CD1c-positive myeloid dendritic cell (primary cell): ENCODE measurements around the gene ITPK1.

Experiments
- DNase-seq: peaks from one replicate; pipeline ENCODE4 v3.0.0-alpha.2; 2016; ENCODE audit errors: extremely low spot score

The ITPK1 gene

DNA sequence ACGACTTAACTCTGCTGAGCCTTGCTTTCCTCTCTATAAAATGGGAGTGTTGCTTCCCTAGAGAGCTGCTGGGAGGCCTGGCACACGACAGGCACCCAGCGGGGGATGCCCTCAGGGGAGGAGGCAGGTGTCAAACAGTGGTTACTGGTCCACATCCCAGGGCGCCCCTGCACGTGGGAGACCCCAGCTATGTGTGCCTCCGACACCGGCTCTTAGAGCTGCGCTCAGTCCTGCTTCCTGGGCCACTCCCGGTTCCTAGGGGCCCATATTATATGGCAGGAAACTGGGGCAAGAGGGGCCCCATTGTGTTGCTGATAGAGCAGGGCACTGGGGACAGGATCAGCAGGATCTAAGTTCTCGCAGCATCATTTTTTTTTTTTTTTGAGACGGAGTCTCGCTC, 145.5 kb downstream of the ITPK1 start:
- DNase-seq = no peak

DNA sequence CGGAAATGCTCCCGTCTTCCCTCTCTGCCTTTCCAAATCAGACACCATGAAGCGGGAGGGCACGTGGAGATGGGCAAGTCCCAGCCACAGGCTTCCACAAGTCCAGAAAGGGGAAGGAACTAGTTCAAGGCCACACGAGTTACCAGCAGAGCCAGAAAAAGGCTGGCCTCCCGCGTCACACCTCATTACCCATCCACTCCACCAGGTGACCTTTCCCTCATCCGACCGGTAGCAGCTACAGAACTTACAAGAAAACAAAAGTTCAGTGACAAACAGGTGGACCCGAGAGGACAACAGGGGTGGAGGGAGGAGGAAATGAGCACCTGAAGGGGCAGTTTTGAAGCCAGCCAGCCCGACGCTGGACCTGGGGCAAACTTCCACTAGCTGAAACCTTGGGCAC, 145.9 kb downstream of the ITPK1 start:
- no peak for DNase-seq

DNA sequence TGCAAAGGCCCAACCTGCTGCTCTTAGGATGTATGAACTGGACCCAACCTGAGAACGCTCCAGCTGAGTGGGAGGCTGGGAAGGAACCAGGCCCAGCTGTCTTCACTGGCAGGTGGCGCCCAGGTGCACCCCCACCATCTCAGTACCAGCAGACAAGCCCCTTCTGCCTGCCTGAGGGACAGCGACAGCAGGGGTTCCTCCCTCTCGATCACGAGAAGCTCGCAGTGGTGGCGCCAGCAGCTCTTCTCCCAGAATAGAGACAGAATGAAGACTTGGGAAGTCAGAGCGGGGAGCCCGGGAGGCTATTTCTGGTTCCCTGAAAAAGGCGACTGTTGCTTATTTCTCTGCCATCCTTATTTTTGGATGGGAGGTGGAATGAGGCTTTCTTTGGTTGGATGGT, 146.3 kb downstream of the ITPK1 start:
- no peak for DNase-seq

DNA sequence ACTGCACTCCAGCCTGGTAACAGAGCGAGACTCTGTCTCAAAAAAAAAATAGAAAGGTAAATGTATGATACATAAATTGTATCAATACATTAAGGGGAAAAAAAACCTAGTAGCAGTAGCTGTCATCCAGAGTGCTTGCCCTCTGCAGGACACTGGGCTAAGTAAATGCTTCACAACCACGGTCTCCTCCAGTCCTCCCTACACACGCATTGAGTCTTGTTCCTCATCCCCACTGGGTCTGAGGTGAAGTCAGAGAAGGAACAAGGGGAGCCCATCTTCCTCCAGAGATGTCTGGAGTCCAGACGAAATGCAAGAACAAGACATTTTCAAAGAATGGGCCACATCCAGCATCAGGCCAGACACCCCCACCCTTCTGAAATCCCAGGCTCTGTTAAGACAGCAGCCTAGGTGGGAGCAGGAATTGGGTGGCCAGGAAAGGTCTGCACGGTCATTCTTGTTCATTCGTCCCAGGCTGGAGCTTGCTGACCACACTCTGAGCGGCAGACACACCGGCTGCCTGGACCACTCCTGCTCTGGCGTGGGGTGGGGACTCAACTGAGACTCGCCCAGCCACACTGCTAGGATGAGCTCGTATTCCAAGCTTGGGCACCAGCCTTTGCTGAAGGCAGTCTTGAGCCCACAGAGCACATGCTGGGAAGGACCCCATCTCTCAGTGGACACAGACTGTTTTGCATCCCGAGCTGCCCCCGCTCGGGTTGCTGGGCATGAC, 147.3 kb downstream of the ITPK1 start:
- DNase-seq = peak; percentile 20

DNA sequence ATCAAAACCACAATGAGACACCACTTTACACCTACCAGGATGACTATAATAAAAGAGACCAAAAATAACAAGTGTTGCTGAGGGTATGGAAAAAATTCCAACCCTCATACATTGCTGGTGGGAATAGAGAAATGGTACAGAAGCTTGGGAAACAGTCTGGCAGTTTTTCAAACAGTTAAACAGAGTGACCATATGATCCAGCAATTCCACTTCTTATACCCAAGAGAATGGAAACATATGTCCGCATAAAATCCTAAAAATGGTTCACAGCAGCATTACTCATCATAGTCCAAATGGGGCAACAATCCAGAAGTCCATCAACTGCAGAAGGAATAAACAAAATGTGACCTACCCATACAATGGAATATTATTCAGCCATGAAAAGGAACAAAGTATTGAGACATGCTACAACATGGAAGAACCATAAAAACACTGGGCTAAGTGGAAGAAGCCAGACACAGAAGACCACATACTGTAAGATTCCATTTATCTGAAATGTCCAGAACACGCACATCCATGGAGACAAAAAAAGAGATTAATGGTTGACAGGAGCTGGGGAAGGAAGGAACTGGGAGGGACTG, 148.3 kb downstream of the ITPK1 start:
- DNase-seq = no peak

DNA sequence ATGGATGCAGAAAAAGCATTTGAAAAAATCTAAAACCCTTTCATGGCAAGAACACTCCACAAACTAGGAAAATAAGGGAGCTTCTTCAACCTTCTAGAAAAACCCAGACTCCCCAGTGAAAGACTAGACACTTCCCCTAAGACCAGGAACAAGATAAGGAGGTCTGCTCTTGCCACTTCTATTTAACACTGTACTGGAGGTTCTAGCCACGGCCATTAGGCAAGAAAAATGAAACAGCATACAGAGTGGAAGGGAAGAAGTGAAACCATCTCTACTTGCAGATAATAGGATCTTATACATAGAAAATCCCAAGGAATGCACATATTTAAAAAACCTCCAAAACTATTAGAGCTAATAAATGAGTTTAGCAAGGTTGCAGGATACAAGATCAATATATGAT, 150.4 kb downstream of the ITPK1 start:
- peak; percentile 22 for DNase-seq

DNA sequence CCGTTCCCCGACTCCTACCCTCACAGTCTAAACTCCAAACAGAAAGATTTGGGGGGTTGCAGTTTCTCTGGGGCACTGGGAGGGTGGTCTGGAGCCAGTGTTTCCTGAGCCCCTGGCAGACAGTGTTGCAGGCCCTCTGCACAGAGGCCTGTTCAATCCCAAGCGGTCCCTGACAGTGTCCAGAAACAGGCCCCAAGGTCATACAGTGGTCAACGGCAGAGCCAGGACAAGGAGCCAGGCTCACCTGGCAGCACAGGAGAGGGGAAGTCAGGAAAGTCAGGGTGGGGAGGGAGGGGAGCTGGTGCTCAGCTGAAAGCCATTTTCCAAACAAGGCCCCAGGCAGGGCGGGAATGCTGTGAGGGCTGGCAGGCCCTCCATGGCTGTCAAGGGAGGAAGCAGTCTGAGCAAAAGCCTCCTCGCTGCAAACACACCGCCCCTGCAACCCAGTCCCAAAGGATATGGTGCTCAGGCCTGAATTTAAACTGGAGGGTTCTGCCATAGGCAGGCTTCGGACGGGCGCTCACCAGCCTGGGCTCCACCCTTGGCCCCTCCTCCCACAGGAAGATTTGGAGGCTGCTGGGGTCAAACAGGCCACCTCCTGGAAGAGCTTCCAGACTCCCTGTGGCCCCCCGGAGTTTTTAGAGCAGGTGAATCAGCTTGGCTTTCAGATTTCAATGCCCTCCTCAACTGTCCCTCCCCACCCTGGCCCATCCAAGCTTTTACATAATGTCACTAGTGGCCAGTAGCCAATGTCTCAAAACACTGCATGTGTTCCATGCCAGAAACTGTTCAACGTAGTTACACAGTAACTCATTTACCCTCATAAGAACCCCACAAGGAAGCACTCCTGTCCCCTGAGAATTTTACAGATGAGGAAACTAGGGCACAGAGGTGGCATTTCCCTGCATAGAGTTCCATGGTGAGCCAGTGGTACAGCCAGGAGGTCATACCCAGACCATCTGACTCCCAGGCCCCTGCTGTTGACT, 151.3 kb downstream of the ITPK1 start:
- no peak for DNase-seq

DNA sequence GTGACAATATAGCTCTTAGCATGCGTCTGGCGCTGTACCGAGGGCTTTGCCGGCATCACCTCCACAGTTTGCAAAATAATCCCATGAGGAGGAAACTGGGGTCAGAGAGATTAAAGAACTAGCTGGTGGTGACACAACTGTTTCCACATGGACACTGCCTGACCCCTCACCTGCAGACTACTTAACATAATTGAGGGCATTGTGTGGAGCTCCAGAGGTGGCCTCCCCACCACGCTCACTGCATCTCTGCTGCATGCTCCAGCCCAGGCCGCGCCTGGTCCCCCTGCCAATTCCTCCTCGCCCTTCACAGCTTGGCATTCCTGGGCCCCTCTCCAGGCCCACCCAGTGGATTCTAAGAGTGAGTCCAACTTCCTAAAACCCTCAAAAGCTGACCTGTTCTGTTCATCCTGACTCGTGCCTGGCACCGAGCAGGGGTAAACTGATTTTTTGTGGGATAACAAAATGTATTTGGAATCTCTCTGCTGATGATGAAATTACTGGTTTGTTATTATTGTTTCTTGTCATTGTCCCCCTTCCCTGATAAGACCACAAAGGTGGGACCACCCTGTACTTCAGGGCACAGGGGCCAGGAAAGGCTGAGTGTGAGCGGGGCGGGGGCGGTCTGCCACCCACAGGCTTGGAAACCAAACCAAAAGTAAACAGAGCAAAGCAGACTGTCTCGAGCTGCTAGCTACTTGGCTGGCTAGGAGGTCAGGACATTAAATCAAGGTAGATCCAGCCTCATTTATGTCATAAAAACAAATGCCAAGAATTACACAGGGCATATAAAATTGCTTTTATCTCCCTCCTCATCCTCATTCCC, 152.2 kb downstream of the ITPK1 start:
- no peak for DNase-seq

DNA sequence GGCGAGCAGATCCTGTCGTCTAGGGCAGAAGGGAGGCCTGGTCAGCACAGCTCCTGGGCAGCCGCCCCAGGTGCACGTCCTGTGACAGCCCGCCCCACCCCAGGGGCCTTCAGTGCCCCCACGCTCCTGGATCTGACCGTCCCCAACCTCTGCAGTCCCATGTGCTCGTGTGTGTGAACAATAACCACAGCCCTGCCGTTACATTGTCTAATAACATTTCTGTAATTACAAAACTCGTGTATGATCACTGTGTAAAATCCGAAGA, 153.0 kb downstream of the ITPK1 start:
- no peak for DNase-seq

DNA sequence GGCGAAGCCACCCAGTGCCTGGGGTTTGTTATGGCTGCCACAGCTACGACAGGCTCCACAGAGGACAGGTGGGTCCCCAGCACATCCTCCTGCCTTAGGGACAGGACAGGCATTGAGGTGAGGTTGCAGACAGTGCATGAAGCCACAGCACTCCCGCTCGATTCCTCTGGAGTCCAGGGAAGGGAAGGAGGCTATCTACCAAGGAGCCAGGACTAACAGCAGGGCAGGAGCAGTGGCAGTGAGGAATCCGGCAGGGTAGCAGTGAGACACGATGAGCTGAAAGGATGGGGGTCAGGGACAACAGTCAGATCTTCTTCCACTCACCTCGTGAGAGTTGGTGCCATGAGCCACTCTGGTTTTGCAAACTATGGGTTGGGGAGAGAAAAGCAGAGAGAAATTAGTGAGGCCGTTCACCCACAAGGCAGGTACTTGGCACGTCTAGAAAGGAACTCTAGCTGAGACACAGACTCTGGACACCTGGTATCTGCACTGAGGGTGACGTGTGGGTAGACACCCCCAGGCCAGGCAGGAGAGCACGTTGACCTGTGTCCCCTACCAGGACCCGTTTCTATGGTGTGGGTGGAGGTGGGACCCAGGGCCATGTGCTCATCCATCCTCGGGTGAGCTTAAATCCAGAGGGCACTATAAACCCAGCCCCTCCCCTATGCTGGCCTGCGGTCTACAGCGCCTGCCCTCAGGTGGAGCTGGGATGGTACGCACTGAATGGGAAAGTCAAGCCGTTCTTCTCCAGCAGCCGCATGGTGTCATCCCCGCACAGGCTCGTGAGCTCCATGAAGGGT, 153.5 kb downstream of the ITPK1 start:
- DNase-seq = no peak

DNA sequence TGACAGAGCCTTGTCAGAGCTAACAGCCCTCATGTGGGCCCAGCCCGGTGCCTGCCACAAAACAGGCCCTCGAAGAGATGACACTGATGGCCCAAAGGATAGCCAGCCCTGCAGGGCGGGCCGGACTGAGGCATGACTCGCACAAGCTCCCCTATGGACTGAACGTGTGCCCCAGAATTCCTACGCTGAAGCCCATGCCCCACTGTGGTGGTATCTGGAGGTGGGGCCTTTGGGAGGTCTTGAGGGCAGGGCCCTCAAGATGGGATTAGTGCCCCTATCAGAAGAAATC, 154.2 kb downstream of the ITPK1 start:
- DNase-seq = no peak

DNA sequence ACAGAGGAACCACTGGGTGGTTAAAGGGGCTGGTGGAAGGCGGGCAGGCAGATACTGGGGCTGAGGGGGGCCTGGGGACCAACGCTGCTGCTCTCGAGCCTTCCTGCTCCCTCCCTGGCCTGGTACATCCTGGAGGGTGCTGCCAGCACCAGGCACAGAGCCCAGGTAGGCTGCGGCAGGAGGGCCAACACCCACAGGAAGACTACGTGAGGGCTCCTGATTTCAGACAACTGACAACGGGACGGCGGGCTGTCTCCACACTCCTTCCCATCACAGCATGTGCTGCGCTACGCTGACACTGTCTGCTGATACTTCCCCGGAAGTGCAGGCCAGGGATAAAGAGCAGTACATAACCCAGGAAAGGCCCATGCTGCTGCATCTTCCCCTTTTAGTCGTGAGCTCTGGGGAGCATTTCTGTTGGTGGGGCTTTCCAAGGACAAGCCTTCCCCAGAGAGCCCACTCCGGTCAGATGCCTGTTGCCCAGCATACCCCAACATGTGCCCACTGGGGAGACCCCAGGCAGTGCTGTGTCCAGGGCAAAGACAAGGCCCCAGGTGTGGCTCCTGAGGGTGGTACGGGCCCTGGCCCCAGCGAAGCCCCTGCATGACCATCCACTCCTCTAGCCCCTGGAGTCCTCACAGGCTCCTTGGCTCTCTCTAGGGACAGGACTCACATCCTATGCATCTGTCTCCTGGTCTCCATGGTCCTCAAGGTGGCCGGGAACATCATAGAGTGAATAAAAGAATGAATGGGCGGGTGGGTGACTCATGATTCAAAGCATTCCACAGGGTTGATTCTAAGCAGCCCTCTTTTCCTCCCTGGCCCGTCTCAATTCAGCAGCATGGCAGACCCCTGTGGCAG, 154.8 kb downstream of the ITPK1 start:
- no peak for DNase-seq

DNA sequence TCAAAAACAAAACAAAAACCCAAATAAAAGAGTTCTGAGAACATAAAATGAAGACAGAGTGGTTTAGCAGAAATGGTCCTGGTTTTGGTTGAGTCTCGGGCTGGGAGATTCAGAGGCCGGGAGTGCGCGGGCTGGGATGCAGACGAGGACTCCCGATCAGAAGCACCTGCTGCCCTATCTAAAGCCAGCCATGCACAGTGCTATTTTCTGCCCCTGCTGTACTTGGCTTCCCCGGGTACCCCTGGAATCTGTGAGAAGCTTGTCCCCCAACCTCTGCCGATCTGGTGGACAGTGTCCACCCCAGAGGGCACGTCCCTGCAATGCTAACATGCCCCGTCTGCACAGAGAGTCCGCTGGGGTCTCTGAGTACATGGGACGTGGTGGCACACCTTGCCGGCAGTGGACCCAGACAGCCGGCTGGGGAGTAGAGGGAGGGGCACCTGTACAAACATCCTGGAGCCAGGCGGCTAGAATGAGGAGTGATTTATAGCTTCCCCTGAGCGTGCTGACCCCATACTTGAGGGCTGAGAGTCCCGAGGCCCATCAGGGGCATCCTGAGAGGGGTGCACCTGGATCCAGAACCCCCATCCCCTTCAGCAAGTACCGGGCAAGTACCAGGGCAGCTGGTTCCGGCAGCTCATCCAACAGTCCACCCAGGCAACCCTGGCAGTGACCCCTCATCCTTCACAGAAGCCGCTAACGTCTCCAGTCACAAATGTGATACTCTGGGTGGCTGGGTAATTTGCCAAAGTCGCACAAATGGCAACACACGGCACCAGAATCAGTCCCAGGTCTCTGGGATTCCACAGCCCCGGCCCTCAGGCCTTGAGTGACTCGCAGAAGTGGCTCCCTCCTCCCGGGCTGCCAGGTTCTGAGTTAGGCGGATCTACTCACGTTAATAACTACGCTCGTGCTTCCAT, 155.7 kb downstream of the ITPK1 start:
- DNase-seq = no peak

DNA sequence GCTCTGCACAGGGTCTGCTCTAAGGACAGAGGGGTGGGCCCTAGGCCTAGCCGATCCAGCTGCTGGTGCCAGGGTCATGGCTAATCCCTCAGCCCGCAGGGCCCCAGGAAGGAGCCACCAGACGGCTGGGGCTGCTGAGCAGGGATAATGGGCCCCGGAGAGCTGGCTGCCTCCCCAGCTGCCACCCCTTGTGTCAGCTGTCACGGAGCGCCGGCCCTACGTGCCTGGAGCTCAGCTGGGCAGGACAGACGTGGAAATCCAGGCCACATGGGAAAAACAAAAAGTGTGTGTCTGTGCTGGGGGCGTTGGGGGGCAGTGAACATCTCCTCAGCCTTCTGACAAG, 156.6 kb downstream of the ITPK1 start:
- no peak for DNase-seq

DNA sequence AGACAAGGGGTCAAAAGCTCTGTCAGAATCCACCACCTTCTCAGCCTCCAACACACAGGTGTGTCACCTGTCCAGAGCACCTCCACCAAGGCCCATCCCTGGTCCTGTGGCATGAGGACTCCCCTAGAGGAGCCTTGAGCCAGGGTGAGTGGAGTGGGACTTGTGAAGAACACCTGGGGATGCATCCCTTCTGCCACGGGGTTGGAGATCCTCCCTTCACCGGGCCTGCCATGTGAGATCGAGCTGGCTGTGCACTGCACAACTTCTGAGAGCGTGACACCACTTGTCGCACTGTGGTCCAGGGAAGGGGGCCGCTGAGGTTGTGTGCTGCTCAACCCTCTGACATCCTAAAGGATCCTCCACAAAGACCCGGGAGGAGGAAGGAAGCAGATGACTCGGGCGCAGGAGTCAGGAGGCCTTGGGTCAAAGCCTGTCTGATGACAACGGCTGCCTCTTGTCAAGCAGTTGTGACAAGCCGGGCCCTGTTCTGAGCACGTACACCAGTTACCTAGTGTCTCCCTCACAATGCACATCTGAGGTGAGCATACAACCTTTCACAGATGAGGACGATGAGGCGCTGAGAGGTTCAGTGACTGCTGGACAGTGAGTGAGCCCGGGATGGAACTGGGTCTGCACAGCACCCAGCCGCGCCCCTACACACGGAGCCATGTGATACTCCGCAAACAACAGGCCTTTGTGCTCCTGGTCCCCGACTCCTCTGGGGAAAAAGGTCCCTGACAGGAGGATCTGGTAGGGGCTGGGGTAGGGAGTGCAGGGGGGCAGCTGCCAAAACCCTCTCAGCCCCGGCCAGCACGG, 157.1 kb downstream of the ITPK1 start:
- DNase-seq = no peak

DNA sequence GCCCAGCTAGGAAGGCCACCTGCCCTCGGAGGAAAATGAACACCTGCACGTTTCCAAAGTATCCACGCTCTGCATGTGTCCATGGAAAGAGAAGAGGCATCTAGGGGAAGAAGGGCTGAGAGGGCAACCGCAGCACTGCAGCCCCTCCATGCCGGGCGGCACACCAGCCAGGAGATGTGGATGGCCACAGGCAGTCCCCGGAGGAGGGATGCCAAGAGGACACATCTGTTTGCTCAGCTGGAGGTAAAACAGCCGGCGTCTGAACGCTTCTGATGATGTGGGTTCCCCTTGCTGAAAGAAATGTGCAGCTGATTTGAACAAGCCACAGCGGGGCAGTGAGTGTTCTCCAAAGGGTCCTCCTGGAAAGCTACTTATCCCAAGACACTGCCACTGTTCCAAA, 158.8 kb downstream of the ITPK1 start:
- DNase-seq = no peak

DNA sequence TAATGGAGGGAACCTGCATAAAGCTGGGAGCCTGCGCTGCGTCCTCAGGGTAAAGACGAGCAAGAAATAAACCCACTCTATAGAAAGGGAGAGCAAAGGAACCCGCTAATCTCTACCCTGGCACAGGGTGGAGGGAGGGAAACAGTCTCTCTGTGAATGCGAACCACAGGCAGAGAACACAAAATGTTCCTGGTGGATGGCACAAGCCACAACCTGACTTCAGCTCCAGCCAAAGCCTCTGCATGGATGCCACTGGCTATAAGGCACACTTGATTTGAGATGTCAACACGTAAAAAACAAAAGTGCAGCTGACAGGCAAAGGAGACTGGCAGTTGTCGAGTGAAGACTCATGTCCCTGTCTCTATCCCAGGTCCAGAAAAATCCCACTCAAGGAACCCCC, 160.3 kb downstream of the ITPK1 start:
- DNase-seq = no peak

DNA sequence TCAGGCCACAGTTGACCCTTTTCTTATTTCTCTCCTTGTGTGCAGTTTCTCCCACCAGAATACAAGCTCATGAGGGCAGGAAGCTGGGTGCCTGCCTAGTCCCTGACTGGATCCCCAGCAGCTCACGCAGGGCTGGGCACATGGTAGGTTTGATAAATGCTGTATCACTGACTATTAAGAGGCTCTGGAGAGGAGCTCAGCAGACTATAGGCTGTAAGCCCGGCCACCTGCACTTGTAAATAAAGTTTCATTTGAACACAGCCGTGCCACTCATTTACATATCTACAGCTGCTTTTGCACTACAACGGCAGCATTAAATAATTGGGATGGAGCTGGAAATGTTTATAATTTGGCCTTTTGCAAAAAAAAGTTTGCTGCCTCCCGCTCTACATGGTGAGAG, 160.8 kb downstream of the ITPK1 start:
- DNase-seq = no peak

DNA sequence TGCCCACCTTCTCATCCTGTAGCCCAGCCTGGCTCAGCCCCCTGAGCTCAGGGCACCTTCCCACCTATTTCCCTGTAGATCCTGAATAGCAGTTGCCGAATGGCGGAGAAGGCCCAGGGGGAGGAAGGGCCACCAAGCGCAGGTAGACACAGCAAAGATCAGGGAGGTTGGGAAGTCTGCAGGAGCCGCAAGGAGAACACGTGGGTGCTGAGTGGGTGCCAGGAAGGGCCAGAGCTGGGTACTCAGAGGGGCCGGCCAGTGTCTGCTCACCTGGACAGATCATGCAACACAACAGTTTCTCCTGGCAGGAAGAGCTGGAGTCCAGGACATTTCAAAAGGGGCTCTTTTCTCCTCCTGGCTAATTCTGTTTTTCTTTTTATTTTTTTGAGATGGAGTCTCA, 162.2 kb downstream of the ITPK1 start:
- no peak for DNase-seq
